HG02642 (cell line): Measurements from ENCODE around the gene PPP1R14D.

ENCODE experiments used
- ATAC-seq: cut with Tn5 transposase; IDR thresholded peaks from one replicate; pipeline ENCODE4 v1.9.1; 2021; ENCODE audit warnings: mild to moderate bottlenecking; ENCODE audit not compliant: unreplicated experiment, poor library complexity

Gene PPP1R14D

DNA sequence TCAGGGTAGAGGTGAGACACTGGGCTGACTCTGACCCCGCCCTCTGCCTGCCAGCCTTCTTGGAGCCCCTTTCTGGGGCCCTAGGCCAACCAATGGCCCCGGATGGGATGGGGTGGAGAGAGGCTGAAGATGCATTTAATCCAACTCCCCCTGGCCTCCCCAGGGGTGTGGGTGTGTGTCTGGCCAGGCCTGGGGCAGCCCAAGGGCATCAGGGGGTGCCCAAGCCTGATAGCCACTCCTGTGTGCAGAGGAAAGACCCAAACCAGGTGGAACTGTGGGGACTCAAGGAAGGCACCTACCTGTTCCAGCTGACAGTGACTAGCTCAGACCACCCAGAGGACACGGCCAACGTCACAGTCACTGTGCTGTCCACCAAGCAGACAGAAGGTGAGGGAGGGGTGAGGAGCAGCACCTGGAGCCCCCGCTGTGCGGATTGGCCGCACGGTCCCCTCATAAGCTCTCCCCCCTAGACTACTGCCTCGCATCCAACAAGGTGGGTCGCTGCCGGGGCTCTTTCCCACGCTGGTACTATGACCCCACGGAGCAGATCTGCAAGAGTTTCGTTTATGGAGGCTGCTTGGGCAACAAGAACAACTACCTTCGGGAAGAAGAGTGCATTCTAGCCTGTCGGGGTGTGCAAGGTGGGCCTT is 24.9 kb upstream of the PPP1R14D start:
- no peak for ATAC-seq

DNA sequence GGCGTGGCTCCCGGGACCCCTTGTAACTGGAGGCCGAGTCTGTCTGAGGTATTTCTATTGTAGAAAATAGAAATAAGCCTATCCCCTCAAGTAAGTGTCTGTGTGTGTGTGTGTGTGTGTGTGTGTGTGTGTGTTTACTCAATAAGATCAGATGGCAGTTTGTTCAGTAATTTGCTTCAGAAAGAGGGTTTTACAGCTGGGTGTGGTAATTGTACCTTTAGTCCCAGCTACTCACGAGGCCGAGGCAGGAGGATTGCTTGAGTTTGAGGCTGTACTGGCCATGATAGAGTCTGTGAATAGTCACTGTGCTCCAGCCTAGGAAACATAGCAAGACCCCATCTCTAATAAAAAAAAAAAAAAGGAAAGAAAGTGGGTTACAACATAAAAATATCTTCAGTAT is 24.0 kb upstream of the PPP1R14D start:
- no peak for ATAC-seq

DNA sequence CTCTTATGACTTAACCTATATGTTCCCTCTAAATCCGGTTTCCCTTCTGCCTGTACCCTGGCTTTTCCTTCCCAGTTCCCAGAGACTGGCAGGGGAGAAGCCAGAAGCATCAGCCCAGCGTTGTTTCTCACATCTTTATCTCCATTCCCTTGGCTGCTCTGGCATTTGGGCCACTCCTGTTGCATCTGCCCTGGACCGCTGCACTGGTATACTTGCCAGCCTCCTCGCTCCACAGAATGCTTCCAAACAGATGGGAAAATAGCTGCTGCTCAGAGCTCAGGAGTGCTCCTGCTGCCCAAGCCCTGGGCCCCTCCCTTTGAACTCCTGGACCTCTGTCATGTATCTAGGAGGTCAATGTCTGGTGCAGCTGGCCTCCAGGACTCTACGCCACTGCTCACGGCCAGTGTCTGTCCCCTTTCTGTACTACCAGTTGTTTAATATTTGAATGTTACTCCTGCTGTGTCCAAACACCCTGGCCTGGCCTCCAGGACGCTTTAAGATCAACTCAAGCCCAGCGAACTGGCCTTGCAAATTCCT is 22.1 kb upstream of the PPP1R14D start:
- no peak for ATAC-seq

DNA sequence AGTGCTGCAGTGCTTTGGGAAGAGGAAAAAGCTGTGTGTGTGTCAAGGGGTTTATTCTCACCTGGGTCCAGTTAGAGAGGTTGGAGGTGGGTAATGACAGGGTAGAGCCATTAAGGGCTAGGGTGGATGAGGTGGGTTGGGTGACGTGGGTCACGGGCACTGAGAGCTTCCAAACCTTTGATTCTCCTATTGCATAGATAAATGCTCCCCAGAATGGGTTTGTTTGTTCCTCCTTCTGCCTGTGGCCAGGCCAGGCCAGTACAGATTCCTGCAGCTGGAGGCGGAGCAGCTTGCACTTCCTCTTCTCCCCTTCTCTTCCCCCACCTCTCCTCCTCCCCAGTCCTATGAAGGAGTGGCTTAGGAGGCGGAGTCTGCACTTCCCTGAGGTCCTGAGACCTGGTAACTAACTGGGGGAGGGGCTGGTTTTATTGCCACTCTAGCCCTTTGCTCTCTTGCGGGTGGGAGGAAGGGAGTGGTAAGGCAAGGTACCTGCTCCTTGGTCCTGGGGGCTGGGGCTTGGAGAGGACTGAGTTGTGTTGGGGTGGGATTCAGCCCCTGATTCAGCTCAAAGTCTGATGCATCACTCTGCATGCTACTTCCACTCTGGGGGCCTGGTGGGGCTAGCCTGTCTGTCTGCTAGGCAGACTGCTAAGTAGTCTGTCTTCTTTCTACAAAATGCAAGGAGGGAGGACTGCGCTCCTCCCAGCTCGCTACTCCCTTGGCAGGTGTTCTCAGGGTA is 18.9 kb upstream of the PPP1R14D start:
- ATAC-seq: peak; percentile 57

DNA sequence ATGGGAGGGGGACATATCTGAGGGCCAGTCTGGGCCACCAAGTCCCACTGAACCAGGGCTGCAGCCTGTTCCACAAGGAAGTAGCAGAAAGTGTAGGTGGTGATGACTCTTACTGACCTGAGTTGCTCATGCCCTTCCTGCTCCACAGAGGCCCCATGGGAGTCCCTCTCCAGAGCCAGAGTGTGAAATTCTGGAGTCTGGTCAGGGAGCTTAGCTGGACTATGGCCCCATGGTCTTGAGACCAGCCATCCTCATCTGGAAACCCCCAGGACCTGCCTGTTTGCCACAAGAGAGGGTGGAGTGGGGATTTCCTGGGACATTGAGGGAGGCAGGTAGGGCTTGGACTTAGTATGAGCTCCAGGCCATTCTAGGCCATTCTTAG is 18.3 kb upstream of the PPP1R14D start:
- ATAC-seq: peak; percentile 28

DNA sequence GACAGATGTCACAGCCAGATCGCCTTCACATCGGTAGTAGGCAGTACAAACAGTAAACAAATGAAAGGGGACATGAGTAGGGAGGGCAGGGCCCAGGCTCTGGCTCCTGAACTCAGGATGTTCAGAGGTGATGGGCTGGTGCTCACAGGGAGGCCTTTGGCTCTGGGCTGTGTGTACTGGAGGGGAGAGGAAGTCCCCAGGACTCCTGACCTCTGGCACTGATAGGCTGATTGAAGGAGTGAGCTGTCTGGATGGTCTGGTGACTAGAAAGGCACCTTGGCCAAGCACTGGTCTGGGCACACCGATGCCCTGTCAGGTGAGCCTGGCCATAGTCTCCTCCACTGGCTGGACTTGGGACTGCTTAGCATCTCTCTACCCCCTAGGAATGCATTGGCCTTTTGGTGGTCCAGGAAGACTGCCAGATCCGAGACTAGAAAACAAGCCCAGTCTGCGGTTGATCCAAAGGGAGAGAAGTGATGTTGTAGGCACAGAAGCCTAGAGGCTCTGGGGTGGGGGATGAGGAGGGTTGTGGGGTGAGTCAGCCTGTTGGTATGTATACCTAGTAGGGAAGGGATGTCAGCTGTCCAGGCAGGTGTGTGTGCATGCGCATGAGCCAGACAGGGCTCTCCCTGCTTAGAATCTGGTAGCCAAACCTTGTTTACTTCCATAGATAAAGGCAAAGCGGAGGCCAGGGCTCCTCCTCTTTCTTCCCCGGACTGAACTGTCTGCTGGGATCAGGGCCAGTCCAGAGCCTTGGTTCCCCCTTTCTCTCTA is 17.2 kb upstream of the PPP1R14D start:
- no peak for ATAC-seq

DNA sequence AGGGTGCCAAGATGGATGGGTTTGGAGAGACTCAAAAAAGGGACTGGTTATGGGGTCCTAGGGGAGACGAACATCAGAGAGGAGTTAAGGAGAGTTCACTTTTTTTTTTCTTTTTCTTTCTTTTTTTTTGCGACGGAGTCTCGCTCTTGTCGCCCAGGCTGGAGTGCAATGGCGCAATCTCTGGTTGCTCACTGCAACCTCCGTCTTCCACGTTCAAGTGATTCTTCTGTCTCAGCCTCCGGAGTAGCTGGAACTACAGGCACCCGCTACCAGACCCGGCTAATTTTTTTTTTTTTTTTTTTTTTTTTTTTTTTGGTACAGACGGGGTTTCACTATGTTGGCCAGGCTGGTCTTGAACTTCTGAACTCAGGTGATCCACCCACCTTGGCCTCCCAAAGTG is 16.5 kb upstream of the PPP1R14D start:
- ATAC-seq: no peak

DNA sequence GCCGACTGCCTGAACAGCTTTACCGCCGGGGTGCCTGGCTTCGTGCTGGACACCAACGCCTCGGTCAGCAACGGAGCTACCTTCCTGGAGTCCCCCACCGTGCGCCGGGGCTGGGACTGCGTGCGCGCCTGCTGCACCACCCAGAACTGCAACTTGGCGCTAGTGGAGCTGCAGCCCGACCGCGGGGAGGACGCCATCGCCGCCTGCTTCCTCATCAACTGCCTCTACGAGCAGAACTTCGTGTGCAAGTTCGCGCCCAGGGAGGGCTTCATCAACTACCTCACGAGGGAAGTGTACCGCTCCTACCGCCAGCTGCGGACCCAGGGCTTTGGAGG is 16.2 kb upstream of the PPP1R14D start:
- ATAC-seq: no peak

DNA sequence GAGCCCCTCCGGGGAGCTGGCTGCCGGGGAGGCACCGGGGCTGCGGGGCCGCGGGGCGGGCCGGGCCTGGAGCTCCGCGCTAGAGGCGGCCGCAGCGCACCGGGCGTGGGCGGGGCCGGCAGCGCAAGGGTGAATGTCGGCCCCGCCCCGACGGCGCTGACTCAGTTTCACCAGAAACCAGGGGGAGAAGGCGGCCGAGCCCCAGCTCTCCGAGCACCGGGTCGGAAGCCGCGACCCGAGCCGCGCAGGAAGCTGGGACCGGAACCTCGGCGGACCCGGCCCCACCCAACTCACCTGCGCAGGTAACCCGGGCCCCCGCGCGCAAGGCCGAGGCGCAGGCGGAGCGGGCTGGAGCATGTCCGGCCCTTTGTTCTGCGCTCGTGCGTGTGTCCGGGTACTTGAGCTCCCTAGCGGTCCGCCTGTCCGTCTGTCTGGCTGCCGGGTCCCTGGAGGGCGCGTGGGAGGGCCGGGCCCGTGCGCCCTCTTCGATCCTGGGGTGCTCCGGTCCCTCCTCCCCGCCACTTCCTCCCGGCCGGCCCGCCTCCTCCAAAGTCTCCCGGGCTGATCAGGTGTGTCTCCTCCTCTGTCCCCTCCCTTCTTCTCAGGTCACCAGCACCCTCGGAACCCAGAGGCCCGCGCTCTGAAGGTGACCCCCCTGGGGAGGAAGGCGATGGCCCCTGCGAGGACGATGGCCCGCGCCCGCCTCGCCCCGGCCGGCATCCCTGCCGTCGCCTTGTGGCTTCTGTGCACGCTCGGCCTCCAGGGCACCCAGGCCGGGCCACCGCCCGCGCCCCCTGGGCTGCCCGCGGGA is 15.6 kb upstream of the PPP1R14D start, which contains the start of gene SPINT1:
Gene SPINT1, plus strand, starts transcription at position 164 of the 811 bp plus-strand sequence. Its CDS starts 507 bp downstream, at position 671.
- no peak for ATAC-seq

DNA sequence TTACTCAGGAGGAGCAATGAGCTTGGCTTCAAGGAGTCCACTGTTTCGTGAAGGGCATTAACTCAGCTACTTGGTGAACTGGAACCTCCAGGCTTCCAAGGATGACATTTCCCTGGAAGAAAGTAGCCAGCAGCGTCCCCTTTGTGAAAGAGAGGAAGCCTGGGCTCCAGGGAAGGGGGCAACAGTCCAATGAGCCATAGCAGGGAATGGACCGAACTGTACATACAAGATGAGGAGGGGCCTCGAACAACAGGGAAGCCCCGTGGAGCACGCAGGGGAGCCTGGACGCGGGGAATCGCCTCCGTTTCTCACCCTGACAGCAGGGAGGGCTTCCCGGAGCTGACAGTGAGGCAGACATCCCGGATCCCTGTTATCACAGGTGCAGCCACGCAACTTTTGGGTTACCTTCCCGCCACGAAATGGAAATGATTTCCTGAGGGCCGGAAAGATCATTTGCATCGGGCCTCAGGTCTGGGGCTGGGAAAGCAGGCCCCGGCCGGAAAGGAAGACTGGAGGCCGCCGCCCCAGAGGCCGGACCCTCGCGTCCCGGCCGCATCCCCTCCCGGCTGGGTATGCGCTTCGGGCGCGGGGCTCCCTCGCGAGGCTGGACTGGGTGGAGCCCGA is 14.9 kb upstream of the PPP1R14D start:
- ATAC-seq: no peak

DNA sequence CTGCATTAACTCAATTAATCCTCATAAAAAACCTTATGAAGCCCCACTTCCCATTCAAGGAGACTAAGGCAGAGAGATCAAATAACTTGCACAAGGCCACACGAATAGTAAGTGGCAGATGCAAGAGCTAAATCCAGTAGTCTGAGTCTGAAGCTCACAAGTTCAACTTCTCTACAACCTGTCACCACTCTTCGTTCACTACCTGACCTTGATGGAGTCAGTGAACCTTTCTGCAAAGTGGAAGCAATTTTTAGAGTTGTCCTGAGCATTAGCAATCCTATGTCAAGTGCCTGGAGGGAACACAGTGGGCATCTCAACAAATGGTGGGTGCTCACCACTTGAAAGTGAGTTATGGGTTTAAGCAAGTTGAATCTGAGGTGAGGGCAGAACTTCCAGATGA is 13.2 kb upstream of the PPP1R14D start:
- ATAC-seq: no peak

DNA sequence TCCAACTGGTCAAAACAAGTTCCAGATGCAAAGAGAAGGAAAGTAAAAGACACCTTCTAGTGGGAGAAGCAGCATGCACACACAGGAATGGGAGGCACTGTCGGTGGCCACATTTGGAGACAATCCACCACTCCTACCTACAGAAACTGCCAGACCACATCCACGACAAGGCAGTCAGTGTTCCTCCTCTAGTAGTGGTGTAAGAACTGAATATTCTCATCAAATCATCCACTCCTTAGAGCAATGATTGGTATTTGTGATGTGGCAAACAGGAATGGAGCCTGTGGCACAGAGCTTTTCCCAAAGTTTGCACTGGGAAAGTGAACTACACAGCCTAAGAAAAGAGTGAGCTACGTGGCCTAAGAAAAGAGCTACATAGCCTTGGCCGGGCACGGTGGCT is 10.2 kb upstream of the PPP1R14D start:
- ATAC-seq: no peak

DNA sequence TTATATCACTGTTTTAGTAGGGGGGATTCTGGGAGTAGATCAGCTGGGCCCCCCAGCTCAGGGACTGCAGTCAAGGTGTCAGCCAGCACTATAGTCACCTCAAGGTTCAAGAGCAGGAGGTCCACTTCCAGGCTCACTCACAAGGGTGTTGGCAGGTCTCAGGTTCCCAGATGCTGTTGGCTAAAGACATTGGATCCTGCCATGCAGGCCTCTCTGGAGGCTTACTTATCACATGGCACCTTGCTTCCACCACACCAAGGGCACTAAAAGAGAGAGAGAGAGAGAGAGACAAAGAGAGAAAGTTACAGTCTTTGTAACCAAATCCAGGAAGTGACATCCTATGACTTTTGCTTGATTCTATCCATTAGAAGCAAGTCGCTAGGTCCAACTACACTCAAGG is 7.5 kb upstream of the PPP1R14D start:
- ATAC-seq: no peak

DNA sequence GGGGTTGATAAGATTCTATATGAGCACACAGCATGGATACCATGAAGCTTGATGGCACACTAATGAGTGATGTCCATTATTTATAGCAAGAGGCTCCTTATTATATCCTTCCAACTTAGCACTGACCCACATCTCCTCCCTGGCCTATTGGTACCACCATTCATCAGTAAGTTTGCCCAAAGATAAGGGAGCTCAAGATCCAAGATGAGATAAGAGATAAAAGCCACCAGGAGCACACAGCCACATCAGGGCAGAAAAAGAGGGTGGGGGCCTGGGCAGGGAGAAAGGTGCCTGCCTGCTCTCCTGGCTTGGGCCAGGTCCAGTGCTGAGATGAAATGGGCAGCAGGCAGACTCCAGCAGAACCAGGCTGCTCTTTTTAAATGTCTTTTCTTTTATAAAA is 4.4 kb upstream of the PPP1R14D start:
- ATAC-seq: no peak

DNA sequence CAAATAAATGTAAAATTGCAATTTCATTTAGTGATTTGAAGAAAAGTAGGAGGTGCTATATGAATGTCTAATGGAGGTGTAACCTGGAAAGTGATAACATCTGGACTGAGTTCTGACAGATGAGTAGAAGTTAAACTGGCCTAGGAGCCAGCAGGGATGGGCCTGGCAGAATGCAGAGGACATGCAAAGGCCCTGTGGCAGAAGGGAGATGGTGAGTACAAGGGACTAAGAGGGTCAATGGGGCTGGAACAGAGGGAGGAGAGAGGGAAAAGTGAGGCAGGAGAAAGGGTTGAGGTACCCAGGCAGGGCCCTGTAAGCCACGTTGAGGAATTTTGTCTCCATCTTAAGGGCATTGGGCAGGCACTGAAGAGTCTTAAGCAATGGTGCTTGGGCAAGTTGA is 3.4 kb upstream of the PPP1R14D start:
- no peak for ATAC-seq

DNA sequence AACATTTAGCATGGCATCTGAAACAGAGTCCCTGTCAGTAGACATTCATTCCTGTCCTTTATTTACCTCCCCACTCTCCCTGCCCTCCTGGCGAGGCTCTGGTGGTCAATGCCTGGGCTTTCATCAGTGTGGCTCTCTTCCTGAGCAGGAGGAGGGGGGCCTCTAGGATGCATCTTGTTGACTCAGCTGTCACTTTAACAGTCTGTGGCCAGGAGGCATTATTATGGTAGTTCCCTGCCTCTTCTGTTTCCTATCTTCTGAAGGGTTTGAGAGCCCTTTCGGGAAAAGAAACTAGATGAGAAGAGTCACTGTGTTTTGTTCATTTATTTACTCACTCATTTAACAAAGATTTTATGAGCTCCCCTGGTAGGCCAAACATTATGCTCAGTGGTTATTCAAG is 2.4 kb upstream of the PPP1R14D start:
- ATAC-seq: no peak

DNA sequence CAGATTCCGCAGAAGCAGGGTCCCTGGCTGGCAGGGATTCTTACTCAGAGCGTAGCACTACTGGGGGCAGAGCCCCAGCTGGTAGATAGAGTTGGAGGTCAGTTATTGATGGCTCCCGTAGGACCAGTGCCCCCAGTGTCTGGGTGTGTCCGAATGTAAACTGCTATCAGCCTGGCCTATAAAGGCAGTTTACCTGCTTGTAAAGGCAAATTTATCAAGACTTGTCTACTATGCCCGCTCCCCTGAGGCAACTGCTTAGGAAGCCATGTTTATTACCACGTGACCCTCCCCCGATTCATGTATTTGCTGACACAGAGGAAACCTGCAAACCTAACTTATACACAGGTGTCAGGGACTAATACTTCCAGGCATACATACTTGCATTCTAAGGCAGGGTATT is 607 bp upstream of the PPP1R14D start:
- ATAC-seq: no peak

DNA sequence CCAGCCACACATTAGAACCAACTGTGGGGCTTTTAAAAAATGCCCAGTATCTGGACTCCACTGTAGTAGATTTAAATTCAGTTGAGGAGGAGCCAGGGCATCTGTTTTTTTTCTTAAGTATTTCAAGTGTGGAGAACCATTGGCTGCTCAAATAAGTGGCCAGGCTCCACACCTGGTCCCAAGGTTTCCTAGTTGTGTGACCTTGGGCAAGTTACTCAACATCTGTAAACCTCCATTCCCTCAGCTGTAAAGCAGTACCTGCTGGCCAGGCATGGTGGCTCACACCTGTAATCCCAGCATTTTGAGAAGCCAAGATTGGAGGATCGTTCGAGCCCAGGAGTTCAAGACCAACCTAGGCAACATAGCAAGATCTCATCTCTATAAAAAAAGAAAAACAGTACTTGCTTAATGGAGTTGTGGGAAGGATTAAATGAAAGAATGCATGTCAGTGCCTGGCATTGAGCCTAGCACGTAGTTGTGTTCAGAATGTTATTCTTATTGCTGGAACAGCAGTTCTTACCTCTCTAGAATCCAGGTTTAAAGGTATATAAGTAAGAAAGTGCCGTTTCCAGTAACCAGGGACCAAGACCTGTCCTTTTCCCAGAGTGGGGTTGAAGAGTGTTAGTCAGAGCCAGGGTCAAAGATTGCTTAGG is 2.0 kb downstream of the PPP1R14D start:
- ATAC-seq: no peak

DNA sequence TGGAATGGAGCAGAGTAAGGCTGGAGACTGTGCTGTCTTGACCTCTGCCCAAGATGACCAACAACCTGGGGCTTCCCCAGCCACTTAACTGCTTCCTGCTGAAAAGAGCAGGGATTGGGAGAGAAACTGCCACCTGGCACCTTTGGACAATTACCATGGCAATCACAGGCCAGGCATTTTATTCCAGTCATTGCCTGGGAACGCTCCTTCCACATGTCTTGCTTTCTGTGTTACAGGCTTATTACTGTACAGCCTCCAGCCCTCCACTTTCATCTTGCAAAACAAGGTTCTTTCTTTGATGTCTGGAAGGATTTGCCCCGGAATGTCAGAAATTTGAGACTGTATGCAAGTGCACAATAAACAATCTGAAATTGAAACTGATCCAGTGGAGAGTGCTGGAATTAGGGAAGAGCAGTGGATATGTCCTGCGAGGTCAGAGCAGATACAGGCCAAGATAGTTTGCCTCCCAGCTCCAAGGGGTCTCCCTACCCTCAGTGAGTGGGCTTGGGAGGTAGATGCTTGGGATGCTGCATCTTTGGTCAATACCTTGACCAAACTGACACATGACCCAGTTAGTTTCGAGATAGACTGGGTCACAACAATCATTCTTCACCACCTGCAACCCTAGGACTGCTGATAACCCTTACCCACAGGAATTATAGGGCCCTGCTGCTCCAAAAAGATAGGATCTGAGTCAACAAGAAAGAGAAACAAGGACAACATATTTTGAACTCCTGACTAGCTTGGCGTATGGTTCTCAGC is 2.7 kb downstream of the PPP1R14D start:
- no peak for ATAC-seq
